ENCODE results near the gene DYNLT1. TPM values are rescaled to one million over a fixed set of nuclear protein-coding genes. Genes with fewer than 3 reads are reported as not detected.
"Not testable (repeated sequence)": the region's sequence is repeated elsewhere in the genome, so short reads cannot be mapped to it uniquely, and the experiment has no call there.

DYNLT1 gene
- total and polyA plus RNA-seq, 10 of the 15 experiments (the other 5 are each of a cell fraction or from before 2014, with no cell fraction given), result 33.6 to 298 (median 89.2) TPM

- POLR2A ChIA-PET, result no interaction called here
- Histone ChIP-seq H4K20me1 (ENCODE audit: control insufficient read depth, insufficient read depth) (no peaks in the 10 kb centered on the region), H3K27me3 (replicated peaks in 1 of 2; ENCODE audit: control insufficient read depth in 2 of 2, insufficient read depth in 2 of 2, low read length in 1 of 2) (no peaks in the 10 kb centered on the region), H3K4me2 (ENCODE audit: control insufficient read depth, insufficient read depth) (no peak overlapping the region), H2AFZ (ENCODE audit: control insufficient read depth, low read depth, low read length) (no peak overlapping the region), H3K36me3 (ENCODE audit: control insufficient read depth in 2 of 2, insufficient read depth in 2 of 2, low read length in 1 of 2) (peaks cover 10 to 18% of the 10 kb centered on the region in 2 experiments), H3K9me3 (replicated peaks; ENCODE audit: control insufficient read depth, insufficient read depth, low read length) (no peaks in the 10 kb centered on the region; the same call in 2 of the 3 replicates), H3K4me3 (no peak overlapping the region), H3K4me1 (ENCODE audit: control insufficient read depth, insufficient read depth, low read length) (no peaks in the 10 kb centered on the region), H3K79me2 (ENCODE audit: control insufficient read depth, insufficient read depth, low read length) (no peaks in the 10 kb centered on the region), H3K27ac (ENCODE audit: control insufficient read depth, insufficient read depth) (no peak overlapping the region), H3K9ac (ENCODE audit: control insufficient read depth, insufficient read depth, low read length) (no peak overlapping the region)
- SMC1A ChIA-PET (ENCODE audit: uncharacterized antibody, unreplicated experiment), result interaction anchor here (1.3 kb wide), 1 partner anchor 20 kb away, joined by 4 read pairs; no protein-coding TSS in a partner anchor
- RAD21 ChIA-PET (ENCODE audit: unreplicated experiment), result interaction anchor here (0.6 to 1.1 kb wide), 2 partner anchors 11 to 32 kb away, joined by 3 read pairs; partner anchors contain the start of gene DYNLT1
- in situ Hi-C loops (cut with MboI), result no loop called here
- CTCF ChIA-PET, result interaction anchor here (1.3 to 1.6 kb wide), 2 partner anchors 27 to 58 kb away, joined by 3 to 12 read pairs; no protein-coding TSS in a partner anchor
- 93% methylated on average over 11 of the region's 11 CpGs for WGBS (ENCODE audit: insufficient coverage, insufficient replicate concordance, low lambda C conversion rate, missing lambda C conversion rate)
- BruUV-seq (replicated peaks), result TSS peak; percentile 36
- TF ChIP-seq GABPA (IDR thresholded peaks at IDR 0.05; ENCODE audit: low read depth) (no peak), NFYA (IDR thresholded peaks at IDR 0.05; ENCODE audit: borderline replicate concordance, low read depth, low read length) (no peak)
- DNase-seq (ENCODE audit: low read depth, low spot score) (no peak), FAIRE-seq (no peak), ATAC-seq (no peak)
- intact Hi-C loops (cut with micrococcal nuclease; ENCODE audit: unreplicated experiment), result no loop called here
Measured at GRCh38 chr6:158633127-158633526, 11.4 kb downstream of the DYNLT1 start.

- 96% methylated on average over 3 of the region's 3 CpGs for WGBS (ENCODE audit: insufficient coverage, insufficient replicate concordance, low lambda C conversion rate, missing lambda C conversion rate)
Measured at GRCh38 chr6:158632538-158633119, 11.9 kb downstream of the DYNLT1 start.

More at GRCh38 chr6:158632538-158633119, 11.9 kb downstream of the DYNLT1 start:
- H3K27ac ChIP-seq (ENCODE audit: control insufficient read depth, insufficient read depth); H3K4me2 ChIP-seq (ENCODE audit: control insufficient read depth, insufficient read depth); in situ Hi-C loops (cut with MboI); H2AFZ ChIP-seq (ENCODE audit: control insufficient read depth, low read depth, low read length); intact Hi-C loops (cut with micrococcal nuclease; ENCODE audit: unreplicated experiment); ATAC-seq; H3K4me3 ChIP-seq; H3K79me2 ChIP-seq (ENCODE audit: control insufficient read depth, insufficient read depth, low read length); H3K9me3 ChIP-seq (replicated peaks; ENCODE audit: control insufficient read depth, insufficient read depth, low read length); H3K9ac ChIP-seq (ENCODE audit: control insufficient read depth, insufficient read depth, low read length); BruUV-seq (replicated peaks); H3K27me3 ChIP-seq (replicated peaks in 1 of 2; ENCODE audit: control insufficient read depth in 2 of 2, insufficient read depth in 2 of 2, low read length in 1 of 2); POLR2A ChIA-PET; DNase-seq (ENCODE audit: low read depth, low spot score); H4K20me1 ChIP-seq (ENCODE audit: control insufficient read depth, insufficient read depth); H3K4me1 ChIP-seq (ENCODE audit: control insufficient read depth, insufficient read depth, low read length); FAIRE-seq: not testable (repeated sequence)
- ChIA-PET CTCF (interaction anchor here (1.3 to 1.6 kb wide), 2 partner anchors 27 to 59 kb away, joined by 3 to 12 read pairs; no protein-coding TSS in a partner anchor), SMC1A (ENCODE audit: uncharacterized antibody, unreplicated experiment) (interaction anchor here (1.3 kb wide), 1 partner anchor 21 kb away, joined by 4 read pairs; no protein-coding TSS in a partner anchor), RAD21 (ENCODE audit: unreplicated experiment) (interaction anchor here (0.6 to 1.1 kb wide), 2 partner anchors 12 to 31 kb away, joined by 3 read pairs; partner anchors contain the start of gene DYNLT1)
- H3K36me3 ChIP-seq (ENCODE audit: control insufficient read depth in 2 of 2, insufficient read depth in 2 of 2, low read length in 1 of 2), result peaks cover 13 to 18% of the 10 kb centered on the region in 2 experiments

Measured in GM12878 (cell line).